SH-SY5Y (cell line): ENCODE results near the gene EID1.

Experiments
- GATA2 ChIP-seq: IDR thresholded peaks from 2 replicates; pipeline ENCODE4 v1.6.1; 2011; ENCODE audit warnings: mild to moderate bottlenecking, low read depth, low read length
- GATA3 ChIP-seq: IDR thresholded peaks from 2 replicates; pipeline ENCODE4 v1.6.1; 2011; ENCODE audit warnings: low read depth, mild to moderate bottlenecking, low read length, moderate library complexity

DNA sequence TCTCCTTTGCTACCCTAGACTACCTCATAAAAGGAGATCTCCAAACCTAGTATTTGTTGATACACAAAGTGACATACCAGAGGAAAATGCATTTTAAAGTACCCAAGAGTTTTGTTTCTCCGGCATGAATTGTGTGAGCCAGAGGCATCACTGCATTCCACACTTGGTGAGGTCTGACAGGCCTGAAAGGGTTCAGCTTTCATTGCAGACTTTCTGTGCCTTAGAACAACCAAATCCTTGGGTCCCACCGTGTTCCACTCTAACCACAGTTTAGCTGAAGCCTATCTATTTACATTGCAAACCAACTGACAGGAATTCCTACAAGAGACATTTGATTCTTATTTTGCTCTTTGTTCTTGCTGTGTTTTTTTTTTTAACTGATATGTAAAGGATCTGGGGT lies 21.0 kb upstream of the EID1 start:
- TF ChIP-seq GATA3, result no peak
- TF ChIP-seq GATA2, result no peak
